Liver (tissue), 3 donors: Measurements from ENCODE around the gene KCNK10.

ENCODE experiments used
- EGR1 ChIP-seq, 2 donors: IDR thresholded peaks; 2 replicates each; pipeline ENCODE4 v1.6.1; 2016 to 2018; ENCODE audit warnings: antibody characterized with exemption in 2 of 2, low read depth in 2 of 2
- FOXA1 ChIP-seq: IDR thresholded peaks from 2 replicates; pipeline ENCODE4 v1.6.1; 2016; ENCODE audit warnings: antibody characterized with exemption
- RAD21 ChIP-seq, 2 donors: IDR thresholded peaks; 2 replicates each; pipeline ENCODE4 v1.6.1; 2016; ENCODE audit warnings: antibody characterized with exemption in 2 of 2, mild to moderate bottlenecking in 2 of 2
- SP1 ChIP-seq: IDR thresholded peaks from 2 replicates; pipeline ENCODE4 v1.6.1; 2018; ENCODE audit warnings: antibody characterized with exemption, mild to moderate bottlenecking
- TAF1 ChIP-seq: conservative IDR thresholded peaks from 2 replicates; pipeline ENCODE4 v1.6.1; 2016; ENCODE audit warnings: antibody characterized with exemption, mild to moderate bottlenecking
- YY1 ChIP-seq: IDR thresholded peaks from 2 replicates; pipeline ENCODE4 v1.6.1; 2016; ENCODE audit warnings: antibody characterized with exemption, mild to moderate bottlenecking
- TF ChIP-seq, protein P1 (sequence below): fragments of 150-350 bp; IDR thresholded peaks from 2 replicates; pipeline ENCODE4 v1.5.1; 2017; ENCODE audit warnings: improper control_type of control experiment, low read depth, low read length; ENCODE audit not compliant: missing input control
- donor health status: healthy.
- donor health status: healthy.

DNA sequence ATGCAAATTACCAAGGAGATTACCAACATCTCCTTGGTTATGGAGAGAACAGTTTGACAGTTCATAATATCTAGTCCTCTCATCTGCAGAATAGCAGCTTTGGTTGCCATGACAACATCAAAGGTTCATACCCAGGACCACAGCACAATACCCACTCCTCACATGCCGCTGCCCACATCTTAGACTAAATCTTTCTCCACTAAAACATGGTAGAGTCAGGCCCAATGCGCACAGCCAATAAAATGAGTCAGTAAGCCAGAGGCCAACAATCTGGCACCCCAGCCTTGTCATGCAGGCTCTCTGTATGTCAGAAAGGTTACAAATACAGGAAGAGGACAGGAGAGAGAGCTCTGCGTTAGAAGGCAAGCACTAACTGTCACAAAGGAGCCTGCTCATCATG is 70.6 kb downstream of the KCNK10 start:
- TF ChIP-seq, protein P1, sequence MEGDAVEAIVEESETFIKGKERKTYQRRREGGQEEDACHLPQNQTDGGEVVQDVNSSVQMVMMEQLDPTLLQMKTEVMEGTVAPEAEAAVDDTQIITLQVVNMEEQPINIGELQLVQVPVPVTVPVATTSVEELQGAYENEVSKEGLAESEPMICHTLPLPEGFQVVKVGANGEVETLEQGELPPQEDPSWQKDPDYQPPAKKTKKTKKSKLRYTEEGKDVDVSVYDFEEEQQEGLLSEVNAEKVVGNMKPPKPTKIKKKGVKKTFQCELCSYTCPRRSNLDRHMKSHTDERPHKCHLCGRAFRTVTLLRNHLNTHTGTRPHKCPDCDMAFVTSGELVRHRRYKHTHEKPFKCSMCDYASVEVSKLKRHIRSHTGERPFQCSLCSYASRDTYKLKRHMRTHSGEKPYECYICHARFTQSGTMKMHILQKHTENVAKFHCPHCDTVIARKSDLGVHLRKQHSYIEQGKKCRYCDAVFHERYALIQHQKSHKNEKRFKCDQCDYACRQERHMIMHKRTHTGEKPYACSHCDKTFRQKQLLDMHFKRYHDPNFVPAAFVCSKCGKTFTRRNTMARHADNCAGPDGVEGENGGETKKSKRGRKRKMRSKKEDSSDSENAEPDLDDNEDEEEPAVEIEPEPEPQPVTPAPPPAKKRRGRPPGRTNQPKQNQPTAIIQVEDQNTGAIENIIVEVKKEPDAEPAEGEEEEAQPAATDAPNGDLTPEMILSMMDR: no peak
- TF ChIP-seq FOXA1 (no peak), EGR1 (IDR thresholded peaks at IDR 0.05; ENCODE audit: low read depth in 2 of 2) (no peak), YY1 (no peak), RAD21 (IDR thresholded peaks at IDR 0.05) (no peak), TAF1 (no peak), SP1 (no peak)
